HTERT RPE-1 (cell line): Measurements from ENCODE around the gene SHLD1.

ENCODE experiments used
- in situ Hi-C: fragments of 300-500 bp; cut with MboI; formaldehyde crosslinking; loops from 4 replicates; pipeline ENCODE4 v1.14.3; 2020; ENCODE audit warnings: low sequenced_read_pairs

The SHLD1 gene

DNA sequence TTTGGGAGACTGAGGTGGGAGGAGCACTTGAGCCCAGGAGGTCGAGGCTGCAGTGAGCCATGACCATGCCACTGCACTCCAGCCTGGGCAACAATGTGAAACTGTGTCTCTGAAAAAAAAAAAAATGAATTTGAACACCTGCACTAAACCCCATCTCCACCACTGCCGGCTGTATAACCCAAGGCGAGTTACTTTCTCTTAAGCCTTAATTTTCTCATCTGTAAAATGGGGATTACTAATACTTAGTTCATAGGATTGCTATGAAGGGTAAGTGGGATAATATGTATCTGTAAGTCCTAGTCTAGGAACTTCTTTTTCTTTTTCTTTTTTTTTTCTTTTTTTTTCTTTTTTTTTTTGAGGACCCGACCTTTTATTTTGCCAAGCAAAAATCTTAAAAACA lies 61.5 kb downstream of the SHLD1 start:
- in situ Hi-C loops: no loop called here

- in situ Hi-C loops: no loop called here
Measured at GRCh38 chr20:5818346-5818681, 68.1 kb downstream of the SHLD1 start.

DNA sequence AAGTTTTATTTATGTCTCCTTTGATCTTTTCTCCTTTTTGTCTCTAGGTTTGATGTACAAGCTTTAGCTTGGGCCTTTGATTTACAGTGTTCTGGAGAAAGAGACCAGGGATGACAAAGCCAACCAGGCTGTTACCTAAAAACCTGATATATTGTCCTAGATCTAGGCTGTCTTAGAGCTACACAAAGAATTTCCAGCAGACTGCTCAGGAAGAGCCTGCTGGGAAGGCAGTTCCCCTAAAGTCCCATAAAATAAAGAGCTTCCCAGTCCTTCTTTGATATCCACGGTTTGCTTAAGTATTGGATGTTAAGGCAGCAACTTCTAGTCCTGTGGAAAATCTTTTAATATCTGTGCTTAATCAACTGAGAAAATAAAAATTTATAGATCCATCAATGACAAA lies 70.5 kb downstream of the SHLD1 start:
- in situ Hi-C loops: no loop called here

GRCh38 chr20:5821627-5822215 lies 71.5 kb downstream of the SHLD1 start:
- in situ Hi-C loops: no loop called here

- in situ Hi-C loops: no loop called here
Measured at GRCh38 chr20:5822569-5822968, 72.4 kb downstream of the SHLD1 start.

DNA sequence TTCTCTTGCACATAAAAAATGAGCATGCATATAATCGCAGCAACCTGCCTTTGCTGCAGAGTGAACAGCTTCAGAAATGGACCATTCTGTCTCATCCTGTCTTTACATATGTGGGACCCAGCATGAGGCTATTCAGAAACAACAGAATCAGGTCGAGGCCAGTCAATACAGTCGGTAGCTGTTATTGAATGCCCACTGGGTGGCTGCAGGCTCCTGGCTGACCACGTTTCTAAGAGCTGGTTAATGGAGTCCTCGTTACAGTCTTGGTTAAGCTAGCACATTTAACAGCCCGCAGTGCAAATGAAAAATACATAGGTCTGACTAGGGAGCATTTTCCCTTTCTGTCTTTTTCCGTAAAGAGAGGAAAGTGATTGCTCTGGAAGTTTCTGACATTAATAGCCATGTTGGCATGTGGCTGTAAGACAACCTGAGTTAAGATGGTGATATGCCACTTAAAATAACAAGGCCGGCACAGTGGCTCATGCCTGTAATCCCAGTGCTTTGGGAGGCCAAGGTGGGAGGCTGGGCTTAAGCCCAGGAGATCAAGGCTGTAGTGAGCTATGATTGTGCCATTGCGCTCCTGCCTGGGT lies 75.0 kb downstream of the SHLD1 start:
- in situ Hi-C loops: no loop called here

DNA sequence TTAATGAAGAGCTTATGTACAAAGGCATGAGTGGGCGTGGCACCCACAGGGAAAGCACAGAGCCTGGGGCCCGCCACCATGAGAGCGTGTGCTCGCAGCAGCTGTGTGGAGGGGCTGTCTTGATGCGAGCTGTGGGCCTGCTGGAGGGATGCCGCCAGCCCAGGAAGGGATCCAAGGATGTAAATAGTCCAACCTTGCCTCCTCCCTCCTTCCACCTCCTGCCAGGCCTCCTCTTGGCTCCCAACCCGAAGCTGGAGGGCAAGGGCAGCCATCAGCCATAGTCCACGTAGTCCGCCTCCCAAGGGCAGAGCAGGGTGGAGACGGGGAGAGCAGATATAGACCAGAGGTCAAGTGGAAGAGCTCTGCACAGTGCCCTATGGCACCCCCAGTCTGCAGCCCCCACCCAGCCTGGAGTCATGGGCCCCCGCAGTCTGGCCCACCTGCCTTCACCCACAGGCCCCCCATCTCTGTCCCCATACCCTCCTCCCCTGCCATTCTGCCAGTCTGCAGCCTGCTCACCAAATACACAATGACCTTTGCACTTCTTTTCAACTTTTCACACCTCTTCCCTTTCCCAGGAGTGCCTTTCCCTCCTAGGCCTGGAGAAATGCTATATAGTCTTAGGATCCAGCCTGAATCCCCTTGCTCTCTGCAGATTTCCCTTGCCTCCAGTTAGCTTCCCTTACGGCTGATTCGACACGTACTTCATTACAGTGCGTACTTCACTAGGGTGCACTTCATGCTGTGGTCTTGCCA lies 77.1 kb downstream of the SHLD1 start:
- in situ Hi-C loops: no loop called here

DNA sequence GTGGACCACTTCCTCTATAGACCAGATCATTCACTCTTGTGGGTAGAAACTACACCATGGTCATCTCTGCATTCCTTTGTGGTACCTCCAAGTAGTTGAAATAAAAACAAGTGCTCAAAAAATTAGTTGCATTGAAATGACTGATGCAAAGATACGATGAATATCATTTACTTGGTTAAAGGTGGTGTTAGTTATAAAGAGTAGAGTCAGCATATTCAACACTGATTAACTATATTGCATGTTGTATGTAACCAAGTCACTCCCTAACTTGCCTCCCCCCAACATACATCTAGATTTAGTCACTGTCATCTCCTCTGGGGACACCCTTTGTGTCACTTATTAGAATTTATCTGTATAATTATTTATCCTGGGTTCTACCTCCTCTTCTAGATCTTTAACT lies 77.7 kb downstream of the SHLD1 start:
- in situ Hi-C loops: no loop called here

GRCh38 chr20:5829241-5829809 lies 79.1 kb downstream of the SHLD1 start:
- in situ Hi-C loops: no loop called here

- in situ Hi-C loops: no loop called here
Measured at GRCh38 chr20:5831539-5832237, 81.5 kb downstream of the SHLD1 start.

- in situ Hi-C loops: no loop called here
Measured at GRCh38 chr20:5833309-5833941, 83.2 kb downstream of the SHLD1 start.

- in situ Hi-C loops: no loop called here
Measured at GRCh38 chr20:5834436-5835005, 84.3 kb downstream of the SHLD1 start.

DNA sequence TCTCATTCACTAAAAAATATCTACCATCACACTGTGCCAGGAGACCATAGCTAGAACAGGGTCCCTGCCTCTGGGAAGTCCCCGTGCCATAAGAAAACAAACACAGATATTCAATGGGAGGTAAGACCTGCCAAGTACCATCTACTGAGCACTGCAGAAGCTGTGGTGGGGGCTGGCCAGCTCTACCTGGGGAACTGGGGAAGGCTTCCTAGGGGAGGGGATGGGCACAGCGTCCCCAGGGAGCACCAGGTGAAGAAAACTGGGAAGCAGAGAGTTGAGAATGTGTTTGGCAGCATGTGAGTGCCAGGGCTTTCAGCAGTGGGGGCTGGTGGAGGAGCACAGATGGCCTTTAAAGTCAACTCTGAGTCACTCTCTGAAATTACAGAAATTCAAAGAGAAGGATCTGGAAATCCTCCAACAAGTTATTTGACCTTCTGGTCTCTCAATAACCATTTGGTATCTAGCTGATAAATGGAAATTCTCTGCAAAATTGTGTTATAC lies 85.2 kb downstream of the SHLD1 start:
- in situ Hi-C loops: no loop called here

GRCh38 chr20:5835871-5836270 lies 85.7 kb downstream of the SHLD1 start:
- in situ Hi-C loops: no loop called here

- in situ Hi-C loops: no loop called here
Measured at GRCh38 chr20:5836569-5836968, 86.4 kb downstream of the SHLD1 start.

DNA sequence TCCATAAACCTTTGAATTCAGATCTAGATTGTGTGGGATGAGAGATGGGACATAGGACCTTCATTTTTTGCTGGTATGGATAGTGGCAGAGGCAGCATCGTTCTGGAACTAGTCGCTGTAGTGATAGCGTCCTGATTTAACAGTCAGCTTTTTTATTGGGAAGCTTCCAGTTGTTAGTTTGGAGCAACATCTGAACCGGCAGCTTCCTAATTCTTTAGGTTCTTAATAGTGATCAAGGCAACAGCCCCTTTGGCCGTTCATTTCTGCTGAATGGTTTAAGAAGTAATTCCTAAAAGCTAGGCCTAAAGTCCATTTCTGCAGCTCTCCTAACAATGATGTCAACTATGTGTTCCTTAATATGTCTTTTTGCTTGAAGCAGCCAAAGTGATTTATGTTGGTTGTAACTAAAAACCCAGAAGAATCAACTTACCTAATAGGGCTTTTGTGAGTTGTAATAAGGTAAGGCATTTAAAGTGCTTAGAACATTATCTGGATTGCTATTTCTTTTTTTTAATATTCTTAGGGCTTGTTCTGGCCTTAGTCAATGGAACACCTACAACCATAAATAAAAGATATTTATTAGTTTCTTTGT lies 90.3 kb downstream of the SHLD1 start:
- in situ Hi-C loops: no loop called here

DNA sequence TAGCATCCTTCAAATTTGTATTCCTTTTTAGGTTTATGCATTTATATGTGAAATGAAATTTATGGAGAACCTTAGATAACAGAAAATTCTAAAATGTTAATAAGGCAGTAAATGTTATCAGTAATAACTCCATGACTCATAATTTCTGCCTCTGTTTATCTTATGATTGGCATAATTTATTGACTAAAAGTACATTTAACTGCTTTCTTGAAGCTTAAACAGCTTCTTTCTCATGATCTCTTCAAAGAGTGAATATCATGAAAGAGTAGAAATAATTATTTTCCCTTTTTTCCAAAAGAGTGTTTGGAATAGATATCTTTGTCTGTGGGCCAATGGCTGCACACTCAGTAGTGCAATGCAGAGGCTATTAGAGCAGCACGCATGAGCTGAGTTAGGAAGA lies 91.3 kb downstream of the SHLD1 start:
- in situ Hi-C loops: no loop called here

DNA sequence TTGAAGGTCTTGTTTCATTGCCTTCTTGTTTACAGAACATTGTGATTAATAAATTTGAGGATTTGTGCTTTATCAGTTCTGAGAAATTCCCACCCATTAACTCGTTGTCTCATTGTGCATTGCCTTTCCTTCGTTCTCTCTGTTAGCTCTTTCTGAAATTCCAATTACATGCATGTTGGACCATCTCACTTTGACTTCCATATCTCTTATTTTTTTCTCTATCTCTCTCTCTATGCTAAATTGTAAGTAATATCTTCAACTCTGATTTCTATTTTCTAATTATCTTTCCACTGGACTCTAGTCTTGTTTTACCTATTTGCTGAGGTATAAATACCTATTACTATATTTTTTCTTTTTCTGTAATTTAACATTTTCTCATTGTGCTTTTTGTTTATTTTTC lies 92.3 kb downstream of the SHLD1 start:
- in situ Hi-C loops: no loop called here

GRCh38 chr20:5843054-5843592 lies 92.9 kb downstream of the SHLD1 start:
- in situ Hi-C loops: no loop called here
